GM03348 (cell line): Measurements from ENCODE around the gene LOXL3.
"Not testable (repeated sequence)": the region's sequence is repeated elsewhere in the genome, so short reads cannot be mapped to it uniquely, and the experiment has no call there.

Source experiments
- DNase-seq: peaks from one replicate; pipeline ENCODE4 v3.0.0; 2012; ENCODE audit warnings: low spot score

Gene LOXL3

DNA sequence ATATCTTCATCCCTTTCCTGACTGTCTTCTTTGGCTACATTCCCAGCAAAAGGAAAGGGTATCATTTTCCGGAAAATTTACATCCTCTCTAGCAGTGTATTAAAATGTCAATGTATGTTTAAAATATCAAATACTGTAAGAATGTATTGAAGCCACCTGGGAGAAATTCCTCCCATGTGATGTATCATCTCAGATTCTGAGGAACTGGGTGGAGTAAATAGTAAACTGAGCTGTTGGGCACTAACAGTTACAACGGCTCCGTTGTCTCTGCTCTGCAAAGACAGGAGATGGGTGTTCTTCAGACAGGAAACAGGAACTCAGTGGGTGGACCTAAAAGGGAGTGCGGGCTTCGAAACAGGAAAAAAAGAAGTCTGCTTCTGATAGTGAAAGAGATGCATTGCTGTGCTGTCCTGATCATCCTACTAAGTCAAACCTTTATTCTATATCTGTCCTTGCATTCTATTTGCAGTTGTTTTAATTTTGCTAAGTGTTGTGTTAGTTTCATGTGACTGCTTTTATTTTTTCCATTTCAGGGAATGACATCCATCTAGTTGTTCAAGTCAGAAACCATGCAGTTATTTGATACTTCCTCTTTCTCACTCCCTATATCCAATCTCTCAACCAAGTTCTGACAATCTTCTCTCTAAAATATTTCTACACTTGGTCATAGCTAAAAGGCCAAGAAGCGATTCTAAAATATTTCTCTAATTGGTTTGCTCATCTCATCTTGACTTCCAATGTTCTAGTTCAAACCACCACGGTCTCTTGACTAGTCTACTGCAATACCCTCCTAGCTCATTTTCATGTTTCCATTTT lies 20.2 kb upstream of the LOXL3 start:
- DNase-seq = peak; percentile 51

- no peak for DNase-seq
Measured at GRCh38 chr2:74572178-74572925, 18.6 kb upstream of the LOXL3 start.

DNA sequence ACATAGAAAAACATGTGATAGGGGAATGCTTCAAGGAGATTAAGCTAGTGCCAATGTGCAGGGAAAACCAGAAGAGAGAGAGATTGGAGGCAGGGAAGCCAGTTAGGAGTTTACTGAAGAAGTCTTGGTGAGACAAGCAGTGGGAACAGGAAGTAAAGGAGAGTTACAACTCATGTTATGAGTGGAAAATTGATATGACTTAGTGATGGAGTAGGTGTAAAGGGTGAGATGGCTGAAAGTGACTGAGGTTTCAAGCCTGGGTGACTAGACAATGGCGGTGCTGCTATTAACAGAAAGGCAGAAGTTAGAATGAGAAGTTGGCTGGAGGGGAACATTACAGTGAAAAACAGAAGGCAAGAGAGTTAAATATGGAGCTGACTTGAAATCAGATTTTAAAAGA lies 17.3 kb upstream of the LOXL3 start:
- no peak for DNase-seq

GRCh38 chr2:74569686-74570085 lies 15.9 kb upstream of the LOXL3 start:
- DNase-seq = no peak

- peak; percentile 67 for DNase-seq
Measured at GRCh38 chr2:74567881-74568280, 14.1 kb upstream of the LOXL3 start.

DNA sequence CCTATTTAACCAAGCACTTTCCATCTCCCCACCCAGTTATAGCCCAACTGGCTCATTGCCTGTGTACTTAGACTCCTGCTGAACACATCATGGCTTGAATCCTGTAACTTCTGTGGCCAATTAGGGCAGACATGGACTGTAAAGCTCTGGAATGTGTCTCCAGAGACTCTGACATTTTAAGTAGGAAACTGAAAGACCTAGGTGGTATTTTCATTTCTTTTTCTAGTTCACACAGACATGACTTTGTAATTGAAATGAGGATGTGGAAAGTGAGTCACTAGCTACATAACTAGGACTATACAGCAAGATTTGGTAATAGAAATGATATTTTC lies 13.0 kb upstream of the LOXL3 start:
- peak; percentile 81 for DNase-seq

- DNase-seq = no peak
Measured at GRCh38 chr2:74566076-74566753, 12.5 kb upstream of the LOXL3 start.

- peak; percentile 38 for DNase-seq
Measured at GRCh38 chr2:74564222-74564621, 10.5 kb upstream of the LOXL3 start.

DNA sequence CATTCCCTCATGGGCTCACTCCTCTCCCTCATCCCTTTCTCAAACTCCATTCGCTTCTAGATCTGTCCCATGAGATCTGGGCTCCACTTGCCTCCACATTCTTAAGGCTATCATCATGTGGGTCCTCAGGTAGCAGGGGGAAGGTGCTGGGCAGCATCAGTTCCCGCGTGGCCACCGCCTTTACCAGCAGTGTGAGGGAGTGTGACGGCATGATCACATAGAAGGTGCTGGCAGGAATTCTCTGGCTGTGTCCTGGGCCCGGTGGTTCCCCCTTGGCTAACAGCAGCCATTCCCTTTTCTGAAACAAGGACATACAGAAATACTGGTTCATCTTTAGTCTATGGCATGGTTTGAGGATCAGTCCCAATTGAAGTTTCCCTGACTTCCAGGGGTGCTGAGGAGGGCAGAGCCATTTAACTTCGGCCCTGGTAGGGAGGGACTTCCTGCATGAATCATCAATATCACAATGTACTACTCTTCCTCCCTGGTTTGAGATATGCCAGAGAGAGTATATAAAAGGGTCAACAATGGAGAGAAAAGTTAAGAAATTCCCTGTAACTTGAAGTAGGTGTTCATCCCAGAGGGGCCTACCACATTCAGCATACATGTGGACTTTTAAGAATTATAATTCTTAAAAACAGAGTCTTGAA lies 8.5 kb upstream of the LOXL3 start:
- no peak for DNase-seq

DNA sequence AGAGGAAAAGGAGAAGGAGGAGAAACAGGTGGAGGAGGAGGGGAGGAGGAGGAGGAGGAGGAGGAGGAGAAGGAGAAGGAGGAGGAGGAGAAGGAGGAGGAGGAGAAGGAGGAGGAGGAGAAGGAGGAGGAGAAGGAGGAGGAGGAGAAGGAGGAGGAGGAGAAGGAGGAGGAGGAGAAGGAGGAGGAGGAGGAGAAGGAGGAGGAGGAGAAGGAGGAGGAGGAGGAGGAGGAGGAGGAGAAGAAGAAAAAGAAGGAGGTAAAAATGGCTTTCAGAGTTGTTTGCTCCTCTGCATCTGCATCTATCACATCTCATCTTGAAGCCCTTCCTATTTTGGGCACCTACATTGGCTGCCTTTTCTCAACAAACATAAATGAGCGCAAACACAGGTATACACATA lies 7.3 kb upstream of the LOXL3 start:
- DNase-seq = not testable (repeated sequence)

- DNase-seq = no peak
Measured at GRCh38 chr2:74560591-74560990, 6.8 kb upstream of the LOXL3 start.

DNA sequence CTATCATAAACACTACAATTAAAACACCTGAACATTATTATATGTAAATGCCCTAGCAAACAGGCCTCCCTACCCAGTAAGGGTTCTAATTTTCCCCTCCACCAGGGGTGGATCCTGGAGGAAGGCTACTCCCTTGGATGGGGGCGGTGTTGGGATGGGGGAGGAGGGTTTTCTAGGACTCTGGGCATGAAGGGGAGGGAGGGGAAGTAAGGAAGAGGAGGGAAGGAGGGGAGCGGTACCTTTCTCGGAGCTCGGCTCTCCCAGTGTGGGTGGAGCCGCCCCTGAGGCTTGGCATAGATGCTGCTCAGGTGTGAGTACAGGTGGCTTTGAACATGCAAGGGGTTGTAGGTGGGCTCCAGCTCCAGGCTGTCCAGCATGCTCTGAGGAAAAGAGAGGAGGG lies 6.2 kb upstream of the LOXL3 start:
- DNase-seq = no peak

GRCh38 chr2:74558284-74559230 lies 4.8 kb upstream of the LOXL3 start:
- no peak for DNase-seq

DNA sequence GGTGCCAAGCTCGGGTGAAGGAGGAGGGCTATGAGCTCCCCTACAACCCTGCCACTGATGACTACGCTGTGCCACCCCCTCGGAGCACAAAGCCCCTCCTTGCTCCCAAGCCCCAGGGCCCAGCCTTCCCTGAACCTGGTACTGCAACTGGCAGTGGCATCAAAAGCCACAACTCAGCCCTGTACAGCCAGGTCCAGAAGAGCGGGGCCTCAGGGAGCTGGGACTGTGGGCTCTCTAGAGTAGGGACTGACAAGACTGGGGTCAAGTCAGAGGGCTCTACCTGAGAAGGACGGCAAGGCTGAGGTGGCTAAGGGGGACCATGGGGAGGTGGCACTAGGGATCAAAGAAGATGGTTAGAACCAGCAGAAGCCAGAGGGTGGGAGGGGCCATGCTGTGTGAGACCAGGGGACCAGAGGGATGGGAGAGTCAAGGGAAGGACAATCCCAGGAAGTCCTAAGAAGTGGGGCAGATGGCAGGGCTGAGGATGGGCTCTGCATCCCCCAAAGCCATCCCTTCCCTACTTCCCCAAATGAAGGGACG lies 3.2 kb upstream of the LOXL3 start:
- DNase-seq = no peak

DNA sequence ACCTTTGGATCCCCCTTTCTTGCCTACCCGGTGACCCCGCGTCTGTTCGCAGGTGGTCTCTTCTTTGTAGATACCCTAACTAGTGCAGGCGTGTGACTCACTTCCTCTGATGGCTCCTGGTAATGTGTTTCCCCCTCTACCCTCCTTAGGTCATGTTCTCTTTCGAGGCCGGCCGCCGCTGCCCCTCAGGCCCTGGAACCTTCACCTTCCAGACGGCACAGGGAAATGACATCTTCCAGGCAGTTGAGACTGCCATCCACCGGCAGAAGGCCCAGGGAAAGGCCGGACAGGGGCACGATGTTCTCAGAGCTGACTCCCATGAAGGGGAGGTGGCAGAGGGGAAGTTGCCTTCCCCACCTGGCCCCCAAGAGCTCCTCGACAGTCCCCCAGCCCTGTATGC lies 2.4 kb upstream of the LOXL3 start:
- DNase-seq = no peak

- no peak for DNase-seq
Measured at GRCh38 chr2:74555610-74556103, 1.9 kb upstream of the LOXL3 start.

DNA sequence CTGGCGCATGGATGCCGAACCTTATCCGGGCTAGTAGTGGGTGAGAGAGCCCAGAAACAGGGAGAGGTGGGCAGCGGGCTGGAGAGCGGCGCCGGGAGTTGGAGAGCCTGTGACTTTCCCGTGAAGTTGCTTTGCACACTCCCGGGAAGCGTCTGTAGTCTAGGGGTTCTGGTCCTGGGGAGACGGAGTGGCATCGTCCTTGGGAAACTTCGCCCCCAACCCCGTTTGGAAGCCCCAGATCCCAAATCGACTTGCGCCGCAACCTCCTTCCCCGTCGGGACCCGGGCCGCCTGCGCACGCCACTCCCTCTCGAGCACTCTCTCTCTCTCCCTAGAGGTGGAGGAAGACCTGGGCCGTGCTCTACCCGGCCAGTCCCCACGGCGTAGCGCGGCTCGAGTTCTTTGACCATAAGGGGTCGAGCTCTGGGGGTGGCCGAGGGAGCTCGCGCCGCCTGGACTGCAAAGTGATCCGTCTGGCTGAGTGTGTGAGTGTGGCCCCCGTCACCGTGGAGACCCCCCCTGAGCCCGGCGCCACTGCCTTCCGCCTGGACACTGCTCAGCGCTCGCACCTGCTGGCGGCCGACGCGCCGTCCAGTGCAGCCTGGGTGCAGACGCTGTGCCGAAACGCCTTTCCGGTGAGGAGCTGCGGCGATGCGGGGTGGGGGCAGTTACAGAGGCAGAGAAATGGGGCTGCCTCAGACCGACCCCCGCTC lies 1.2 kb upstream of the LOXL3 start:
- DNase-seq = peak; percentile 72

GRCh38 chr2:74552914-74553811 lies 579 bp downstream of the LOXL3 start:
- no peak for DNase-seq
